HG03521 (cell line): Measurements from ENCODE around the gene ARPIN.
"Not testable (repeated sequence)": the region's sequence is repeated elsewhere in the genome, so short reads cannot be mapped to it uniquely, and the experiment has no call there.

ENCODE experiments used
- ATAC-seq: cut with Tn5 transposase; IDR thresholded peaks from one replicate; pipeline ENCODE4 v1.9.1; 2021; ENCODE audit warnings: mild to moderate bottlenecking, moderate library complexity; ENCODE audit not compliant: unreplicated experiment

ARPIN gene

DNA sequence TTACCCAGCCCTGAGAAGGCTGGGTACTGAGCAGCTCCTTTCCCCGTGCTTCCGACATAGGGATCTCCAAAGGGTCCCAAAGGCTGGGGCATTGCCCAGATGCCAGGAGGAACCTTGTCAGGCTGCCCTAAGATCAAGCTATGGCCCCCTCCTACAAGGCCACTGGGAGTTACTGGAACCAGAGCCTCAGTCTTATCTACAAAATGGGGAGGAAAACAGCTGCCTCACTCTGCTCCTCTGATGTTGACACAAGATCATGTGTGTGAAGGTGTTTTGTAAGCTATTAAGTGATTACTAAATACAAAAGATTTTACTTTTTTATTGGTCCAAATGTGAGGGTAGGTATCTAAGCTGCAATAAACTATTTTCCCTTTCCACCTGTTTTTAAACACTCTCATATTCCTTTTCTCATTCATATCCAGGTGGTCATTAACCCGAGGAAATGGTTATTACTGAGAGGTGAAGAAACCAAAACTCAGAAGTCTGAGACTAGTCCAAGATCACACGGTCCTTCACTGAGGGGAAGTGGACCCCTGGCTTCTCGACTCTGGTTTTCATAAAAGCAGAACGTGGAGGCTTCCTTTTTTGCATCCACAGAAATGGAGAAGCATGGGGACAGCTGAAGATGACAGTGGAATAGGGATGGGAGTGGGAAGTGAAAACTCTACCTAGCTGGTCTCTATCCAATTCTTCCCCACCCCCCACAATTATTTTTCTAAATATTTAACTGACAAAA lies 1.7 kb downstream of the ARPIN start:
- ATAC-seq: no peak

DNA sequence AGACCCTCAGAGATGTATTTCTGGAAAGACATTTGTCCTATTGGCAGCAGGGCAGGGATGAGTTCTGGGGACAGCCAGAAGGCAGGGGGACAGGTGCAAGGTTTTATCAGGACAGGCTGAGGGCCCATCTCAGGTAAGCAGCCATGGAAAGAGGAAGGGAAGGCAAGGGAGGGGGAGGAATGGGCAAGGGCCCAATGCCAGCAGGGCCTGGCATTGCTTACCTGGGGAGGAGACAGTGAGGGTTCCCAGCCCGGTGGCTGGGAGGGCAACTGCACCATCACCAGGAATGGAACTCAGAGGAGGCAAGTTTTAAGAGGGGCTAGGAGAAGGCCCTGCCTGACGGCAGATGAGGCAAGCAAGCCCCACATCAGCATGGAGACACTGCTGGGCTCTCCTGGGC lies 3.1 kb downstream of the ARPIN start:
- no peak for ATAC-seq

DNA sequence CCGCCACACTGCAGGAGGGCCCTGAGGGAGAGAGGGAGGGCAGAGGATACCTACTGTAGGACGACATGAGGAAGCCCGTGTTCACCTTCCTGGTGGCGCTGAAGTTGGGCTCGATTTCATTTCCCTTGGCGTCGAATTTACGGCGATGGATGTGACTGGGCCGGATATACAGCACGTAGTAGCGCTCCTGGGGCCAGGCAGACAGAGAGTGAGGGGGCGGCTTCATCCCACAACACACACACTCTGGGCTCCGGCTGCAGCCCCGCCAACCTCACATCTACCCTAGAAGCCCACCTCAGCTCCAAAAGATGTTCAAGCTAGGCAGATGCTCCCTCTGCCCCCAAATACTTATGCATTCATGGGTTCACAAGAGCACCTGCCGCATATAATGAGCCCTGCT lies 4.5 kb downstream of the ARPIN start:
- no peak for ATAC-seq

DNA sequence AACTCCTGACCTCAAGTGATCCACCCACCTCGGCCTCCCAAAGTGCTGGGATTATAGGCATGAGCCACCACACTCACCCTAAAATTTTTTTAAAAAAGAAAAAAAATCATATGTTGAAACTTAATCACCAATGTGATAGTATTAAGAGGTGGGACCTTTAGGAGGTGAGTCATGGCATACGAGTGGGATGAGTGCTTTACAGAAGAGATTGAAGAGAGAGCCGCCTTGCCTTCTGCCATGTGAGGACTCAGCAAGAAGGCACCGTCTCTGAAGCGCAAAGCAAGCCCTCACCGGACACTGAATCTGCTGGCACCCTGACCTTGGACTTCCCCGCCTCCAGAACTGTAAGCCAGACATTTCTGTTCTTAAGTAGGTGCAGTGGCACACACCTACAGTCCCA lies 5.5 kb downstream of the ARPIN start:
- no peak for ATAC-seq

DNA sequence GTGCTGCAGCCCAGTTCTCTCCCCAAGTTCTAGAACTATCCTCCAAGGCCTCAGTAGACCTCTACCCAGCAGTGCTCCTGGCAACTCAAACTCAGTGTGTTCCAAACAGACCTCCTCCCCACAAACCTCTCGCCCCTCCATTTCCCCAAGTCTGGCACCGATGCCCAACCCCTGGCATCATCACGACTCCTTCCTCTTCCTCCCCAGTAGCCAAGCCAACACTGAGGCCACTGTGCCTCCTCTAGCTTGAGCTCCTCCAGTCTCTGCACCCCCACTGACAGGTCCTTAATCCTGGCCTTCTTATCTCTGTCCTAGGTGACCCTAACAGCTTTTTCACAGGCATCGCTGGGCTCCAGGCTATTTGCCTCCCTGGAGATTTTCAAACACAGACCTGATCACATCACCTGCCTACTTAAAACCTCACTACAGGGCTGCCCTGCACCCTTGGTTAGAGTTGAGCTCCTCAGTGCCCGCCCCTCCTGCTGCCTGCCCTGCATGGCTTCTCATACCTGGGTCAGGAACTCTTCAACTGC lies 6.8 kb downstream of the ARPIN start:
- ATAC-seq: no peak

DNA sequence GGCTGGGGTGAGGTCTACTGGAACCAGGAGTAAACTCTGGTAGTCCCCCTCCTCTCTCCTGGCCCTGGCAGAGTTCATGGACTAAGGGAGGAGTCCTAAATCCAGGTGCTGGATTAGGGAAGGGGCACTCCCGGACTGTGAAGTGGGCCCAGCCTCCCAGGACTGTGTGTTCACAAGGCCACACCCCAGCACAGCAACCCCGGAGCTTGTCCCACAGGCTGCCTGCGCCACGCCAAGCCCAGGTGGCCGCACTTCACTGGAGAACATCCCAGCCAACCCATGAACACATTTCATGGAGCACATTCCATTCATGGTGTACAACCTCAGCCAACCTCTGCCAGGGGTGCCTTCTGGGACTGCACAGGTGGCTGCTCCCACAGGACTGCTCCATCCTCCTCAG lies 8.2 kb downstream of the ARPIN start:
- ATAC-seq: no peak

DNA sequence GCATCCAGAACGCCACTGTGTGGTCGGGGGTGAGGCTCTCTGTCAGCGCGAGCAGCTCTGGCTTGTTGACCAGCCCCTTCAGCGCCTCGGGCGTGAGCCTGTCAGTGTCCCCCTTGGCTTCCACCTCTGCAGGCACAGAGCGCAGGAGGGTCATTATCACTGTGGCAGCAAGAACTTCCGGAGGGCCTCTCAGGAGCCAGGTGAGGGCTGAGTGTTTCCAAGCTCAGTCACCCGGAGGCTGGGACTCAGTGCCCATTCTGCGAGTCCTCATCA lies 9.0 kb downstream of the ARPIN start:
- ATAC-seq: no peak

DNA sequence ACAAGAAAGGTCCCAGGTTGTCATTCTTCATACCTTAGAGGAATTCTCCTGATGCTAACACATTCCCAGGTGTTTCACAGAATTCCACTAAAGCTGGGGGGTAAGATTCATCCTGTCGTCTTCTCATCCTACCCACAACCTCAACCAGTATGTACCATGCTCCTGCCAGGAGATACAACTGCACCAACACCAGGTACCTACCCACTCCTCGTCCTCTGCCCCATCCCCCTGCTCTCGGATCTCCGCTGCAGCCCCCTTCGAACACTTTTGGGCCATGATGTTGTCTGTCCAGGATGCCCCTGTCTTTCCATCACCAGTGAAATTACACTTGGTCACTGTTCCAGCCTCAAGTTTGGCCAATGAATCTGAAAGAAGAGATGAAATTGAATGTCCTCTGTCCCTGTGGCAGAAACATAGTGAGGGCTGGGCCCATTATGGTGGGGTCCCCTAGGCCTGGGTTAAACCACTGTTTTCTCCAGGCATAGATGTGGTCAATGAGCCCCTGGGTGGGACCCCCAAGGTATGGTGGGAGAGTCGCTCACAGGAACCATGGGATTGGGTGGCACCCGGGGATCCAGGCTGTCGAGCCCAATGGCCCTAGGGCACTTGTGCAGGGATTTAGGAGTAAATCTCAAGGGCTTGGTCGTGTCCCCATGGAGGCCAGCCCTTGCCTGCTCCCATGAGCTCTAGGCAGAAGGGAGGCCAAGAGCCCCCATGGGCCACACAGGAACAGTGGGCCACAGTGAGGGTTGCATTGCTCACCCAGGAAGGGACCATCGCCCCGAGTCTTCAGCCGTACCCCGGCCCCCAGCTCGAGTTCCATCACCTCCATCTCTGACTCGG lies 9.5 kb downstream of the ARPIN start:
- no peak for ATAC-seq

DNA sequence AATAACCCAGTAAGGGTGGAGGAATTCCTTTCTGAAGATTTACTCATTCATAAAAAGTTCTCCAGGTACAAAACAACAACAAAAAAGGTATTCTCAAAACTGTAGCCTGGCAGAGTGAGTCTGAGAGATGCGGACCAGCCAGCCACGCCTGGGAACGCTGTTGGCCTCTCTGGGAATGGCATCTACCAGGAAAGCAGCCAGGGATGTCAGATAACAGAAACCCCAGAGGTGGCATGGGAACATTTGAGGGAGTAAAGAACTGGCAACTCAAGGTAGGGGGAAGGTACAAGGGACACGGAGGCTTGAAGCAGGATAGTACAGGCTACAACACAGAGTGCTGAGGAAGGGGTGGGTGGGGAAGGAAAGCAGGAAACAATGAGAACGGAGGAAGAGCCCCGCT lies 11.9 kb downstream of the ARPIN start:
- ATAC-seq: no peak

DNA sequence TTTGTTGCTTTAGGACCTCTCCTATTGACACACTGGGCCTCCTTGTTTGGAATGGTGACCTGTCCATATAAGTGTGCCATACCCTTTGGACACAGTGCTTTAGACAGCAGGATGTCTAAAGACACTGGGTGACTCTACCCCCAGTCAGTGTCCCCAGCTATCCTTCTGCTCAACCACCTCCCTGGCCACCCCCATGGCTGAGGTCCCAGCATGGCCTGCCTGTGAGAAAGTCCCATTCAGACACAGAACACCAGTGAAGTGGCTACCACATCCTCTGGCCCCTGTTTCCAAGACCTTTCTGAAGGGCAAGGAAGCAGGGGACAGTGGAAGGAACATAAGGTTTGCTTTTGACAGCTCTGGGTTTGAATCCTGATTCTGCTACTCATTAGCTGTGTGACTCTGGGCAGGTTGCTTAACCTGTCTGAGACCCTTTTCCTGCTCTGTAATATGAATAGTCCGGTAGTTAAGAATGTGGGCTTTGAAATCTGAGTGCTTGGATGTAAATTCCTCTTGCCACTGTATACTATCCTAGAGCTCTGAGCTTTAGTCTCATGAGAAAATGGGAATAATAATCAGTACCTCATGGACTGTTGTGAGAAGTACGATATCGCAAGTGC lies 12.7 kb downstream of the ARPIN start:
- no peak for ATAC-seq

DNA sequence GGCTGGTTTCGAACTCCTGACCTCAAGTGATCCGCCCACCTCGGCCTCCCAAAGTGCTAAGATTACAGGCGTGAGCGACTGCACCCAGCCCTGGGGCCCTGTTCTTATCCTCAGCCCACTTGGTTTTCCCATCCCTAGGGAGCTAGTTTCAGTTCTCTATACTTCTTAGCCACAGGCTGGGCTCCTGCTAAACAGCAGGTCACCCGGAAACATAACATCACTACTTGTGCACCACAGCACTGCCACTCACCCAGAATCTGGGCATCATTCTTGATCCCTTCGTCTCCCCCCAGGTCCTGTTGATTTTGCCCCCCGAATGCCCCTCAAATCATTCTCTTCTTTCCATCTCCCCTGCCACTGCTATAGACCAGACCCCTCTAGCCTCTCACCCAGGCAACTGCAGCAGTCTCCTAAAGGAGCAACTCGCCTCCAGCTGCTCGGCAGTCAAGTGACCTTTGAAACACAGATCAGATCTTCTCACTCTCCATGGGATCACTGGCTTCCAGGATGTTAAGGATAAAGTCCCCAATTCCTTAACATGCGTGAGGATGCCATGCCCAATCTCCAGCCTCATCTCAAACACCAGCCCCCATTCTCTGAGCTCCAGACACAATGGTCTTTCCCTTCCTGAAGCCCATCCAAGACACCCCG lies 13.3 kb downstream of the ARPIN start:
- ATAC-seq: no peak

DNA sequence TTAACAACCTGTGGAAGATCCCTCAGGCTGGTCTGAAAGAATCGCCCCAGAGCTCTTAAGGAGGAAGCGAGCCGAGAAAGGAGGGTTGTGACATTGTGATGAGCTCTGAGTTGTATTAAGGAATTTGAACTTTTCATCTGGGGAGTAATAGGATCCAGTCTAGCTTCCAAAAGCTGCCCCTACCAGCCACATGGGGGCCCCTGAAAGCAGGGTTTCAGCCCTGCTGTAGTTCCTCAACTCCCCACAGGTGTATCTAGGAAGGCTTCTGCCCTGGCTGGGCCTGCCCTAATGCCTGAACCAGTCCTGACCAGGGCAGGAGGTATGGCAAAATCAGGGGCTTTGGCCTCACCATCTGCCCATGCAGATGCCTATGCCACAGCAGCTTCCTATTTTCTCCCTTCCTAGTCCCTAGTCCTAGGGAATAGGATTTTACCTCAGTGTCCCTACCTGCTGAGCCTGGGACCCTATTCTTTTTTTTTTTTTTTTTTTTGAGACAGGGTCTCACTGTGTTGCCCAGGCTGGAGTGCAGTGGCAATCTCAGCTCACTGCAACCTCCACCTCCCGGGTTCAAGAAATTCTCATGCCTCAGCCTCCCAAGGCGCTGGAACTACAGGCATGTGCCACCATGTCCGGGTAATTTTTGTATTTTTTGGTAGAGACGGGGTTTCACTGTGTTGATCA lies 14.0 kb downstream of the ARPIN start:
- peak; percentile 38 for ATAC-seq

DNA sequence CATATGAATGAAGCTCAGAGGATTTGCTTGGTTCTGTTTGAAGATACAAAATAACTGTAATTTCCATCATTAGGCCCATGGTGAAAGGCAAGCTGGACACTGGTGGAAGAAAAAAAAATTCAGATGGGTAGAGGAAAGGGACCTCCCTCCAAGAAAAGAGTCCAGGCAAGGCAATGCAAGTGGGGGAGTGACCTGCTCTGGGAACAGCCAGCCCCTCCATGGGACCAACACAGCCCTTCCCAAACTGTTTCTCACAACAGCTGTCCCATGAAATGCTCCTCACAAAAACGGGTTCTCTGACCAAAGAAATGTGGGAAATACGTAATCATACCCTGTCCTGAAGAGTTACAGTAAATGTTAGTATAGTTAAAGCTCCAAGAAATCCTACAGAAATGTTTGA lies 14.6 kb downstream of the ARPIN start:
- ATAC-seq: no peak

DNA sequence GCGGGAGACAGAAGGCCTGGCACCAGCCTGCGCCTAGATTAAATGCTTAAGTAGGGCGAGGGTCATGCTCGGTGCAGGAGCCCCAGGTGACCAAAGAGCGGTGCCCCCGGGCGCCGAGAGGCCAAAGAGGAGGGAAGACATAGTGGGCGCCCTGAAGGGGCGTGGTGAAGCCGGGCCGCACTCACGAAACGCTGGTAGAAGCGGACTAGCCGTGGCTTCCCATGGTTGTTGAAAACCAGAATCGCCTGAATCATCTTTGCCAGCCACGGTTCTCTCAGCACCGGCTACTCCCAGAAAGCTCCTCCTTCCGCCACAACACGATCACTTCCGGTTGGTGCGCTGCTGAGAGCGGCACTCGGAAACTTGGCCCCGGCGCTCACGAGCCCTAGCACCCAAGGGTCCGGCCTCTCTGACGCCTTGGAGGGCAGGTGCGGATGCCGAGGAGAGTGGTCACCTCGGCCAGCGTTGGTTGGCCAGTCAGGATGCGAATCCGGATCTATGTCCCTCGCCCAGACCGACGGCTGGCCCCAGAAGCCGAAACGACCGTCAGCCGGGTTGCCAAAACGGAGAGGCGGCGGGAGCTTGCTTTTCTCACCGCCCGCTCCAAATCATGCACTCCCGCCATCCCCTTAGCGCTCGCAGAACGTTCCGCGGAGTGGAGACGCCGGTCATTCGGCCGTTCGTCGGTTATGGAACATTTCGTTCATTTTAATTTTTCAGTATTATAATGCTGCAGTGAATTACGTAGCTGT lies 18.9 kb downstream of the ARPIN start, which contains the start of gene AP3S2:
TSS of gene AP3S2 (minus strand) at position 299 of the 752 bp plus-strand sequence. CDS start at position 254, 45 bp downstream.
- peak; percentile 92 for ATAC-seq

DNA sequence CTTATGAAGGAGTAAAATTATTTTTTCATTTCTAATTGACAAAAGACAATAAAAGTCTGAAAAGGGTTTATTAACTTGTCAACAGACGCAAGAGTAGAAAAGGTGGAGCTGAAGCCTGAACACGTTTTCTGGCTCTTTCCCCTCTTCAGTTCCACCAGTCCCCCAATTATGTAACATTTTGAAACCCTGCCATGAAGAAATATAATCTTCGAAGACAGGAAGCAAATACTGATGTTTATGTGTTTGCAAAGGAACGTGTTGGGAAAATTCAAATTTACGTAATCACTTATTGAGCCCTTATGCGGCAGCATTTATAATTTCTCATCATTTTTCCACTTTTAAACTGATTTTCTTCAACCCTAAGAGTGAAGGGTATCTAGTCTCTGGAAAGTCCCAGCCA lies 19.7 kb downstream of the ARPIN start:
- no peak for ATAC-seq

DNA sequence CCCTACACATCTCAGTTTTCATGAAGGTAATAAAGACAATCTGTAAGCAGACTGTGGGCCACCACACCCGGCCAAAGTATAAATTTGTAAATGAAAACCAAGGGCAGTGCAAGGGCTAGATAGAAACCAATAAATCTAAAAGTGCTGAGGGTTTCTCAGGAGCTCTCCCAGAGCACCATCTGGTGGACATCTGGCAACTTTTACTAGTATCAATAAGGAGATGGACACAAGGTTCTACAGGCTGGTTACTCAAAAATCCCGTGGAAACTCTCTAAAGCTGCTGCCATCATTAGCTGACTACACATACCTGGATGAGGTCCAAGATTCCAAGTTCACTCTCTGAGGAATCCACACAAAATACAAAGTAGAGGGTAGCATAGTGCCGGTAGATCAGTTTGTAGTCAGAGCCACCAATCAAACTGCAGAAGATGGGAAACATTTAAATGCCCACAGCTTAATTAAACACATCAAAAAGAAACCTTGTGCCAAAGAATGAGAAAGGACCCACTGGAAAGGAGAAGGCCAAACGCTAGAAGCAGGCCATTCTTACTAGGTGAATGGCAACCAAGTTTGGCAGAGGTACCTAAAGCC lies 24.4 kb downstream of the ARPIN start:
- ATAC-seq: no peak

DNA sequence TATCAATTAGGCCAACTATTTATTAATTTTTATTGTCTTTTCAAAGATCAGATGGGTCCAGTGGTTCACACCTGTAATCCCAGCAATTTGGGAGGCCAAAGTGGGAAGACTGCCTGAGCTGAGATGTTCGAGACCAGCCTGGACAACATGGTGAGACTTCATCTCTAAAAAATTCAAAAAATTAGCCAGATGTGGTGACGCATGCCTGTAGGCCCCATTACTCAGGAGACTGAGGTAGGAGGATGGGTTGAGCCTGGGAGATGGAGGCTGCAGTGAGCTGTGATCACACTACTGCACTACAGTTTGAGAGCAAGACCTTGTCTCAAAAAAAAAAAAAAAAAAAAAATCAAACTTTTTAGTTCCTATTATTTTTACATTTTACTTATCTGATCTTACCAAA lies 27.1 kb downstream of the ARPIN start:
- no peak for ATAC-seq

DNA sequence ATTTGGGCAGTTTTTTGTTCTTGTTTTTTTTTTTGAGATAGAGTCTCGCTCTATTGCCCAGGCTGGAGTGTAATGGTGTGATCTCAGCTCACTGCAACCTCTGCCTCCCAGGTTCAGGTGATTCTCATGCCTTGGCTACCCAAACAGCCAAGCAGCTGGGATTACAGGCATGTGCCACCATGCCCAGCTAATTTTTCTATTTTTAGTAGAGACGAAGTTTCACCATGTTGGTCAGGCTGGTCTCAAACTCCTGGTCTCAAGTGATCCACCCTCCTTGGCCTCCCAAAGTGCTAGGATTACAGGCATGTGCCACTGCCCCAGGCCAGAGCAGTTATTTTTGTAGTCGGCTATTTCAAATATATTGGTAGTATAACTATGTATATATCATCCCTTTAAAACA lies 27.6 kb downstream of the ARPIN start:
- ATAC-seq: not testable (repeated sequence)

DNA sequence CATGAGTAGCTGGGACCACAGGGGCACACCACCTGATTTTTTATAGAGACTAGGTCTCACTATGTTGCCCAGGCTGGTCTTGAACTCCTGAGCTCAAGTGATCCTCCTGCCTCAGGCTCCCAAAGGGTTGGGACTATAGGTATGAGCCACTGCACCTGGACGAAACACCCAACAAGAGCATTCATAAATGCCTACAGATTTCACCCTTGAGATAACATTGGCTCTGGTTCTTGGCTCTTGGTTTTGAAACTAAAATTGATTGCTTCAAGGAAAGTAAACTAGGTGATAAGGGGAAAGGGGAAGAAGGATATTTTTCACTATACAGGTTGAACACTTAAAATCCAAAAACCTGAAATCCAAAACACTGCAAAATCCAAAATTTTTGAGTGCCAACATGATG lies 29.2 kb downstream of the ARPIN start:
- ATAC-seq: no peak

DNA sequence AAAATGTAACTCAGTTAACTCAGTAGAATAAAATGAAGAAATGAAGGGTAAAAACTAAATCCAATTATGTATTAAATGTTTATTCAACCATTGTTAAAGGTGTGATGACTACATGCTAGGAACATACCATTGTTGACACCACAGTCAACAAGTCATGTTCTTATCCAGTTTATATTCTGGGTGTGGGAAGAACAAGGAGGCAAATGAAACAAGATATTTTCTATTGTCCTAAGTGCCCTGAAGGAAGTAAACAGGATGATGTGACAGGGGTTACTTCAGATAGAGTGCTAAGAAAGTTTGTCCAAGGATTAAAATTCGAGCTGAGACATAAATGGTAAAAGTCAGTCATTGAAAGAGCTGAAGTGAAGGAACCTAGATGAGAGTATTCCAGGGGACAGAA lies 32.0 kb downstream of the ARPIN start:
- ATAC-seq: no peak
